Measurements from ENCODE around the gene ESRRA.

The ESRRA gene

DNA sequence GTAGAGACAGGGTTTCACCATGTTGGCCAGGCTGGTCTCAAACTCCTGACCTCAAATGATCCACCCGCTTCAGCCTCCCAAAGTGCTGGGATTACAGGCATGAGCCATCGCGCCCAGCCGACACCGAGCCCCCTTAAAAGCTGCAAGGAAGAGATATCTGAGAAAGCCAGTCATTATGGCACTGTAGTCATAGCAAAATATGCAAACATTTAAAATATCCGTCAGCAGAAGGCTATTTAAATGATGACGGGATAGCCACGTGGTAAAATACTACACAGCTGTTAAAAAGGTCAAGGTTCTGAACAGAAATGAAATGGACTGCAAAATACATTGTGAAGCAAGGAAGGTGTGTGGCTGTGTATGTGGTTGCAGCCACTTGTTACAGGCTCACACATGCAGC is 28.2 kb downstream of the ESRRA start:
- no peak for DNase-seq

DNA sequence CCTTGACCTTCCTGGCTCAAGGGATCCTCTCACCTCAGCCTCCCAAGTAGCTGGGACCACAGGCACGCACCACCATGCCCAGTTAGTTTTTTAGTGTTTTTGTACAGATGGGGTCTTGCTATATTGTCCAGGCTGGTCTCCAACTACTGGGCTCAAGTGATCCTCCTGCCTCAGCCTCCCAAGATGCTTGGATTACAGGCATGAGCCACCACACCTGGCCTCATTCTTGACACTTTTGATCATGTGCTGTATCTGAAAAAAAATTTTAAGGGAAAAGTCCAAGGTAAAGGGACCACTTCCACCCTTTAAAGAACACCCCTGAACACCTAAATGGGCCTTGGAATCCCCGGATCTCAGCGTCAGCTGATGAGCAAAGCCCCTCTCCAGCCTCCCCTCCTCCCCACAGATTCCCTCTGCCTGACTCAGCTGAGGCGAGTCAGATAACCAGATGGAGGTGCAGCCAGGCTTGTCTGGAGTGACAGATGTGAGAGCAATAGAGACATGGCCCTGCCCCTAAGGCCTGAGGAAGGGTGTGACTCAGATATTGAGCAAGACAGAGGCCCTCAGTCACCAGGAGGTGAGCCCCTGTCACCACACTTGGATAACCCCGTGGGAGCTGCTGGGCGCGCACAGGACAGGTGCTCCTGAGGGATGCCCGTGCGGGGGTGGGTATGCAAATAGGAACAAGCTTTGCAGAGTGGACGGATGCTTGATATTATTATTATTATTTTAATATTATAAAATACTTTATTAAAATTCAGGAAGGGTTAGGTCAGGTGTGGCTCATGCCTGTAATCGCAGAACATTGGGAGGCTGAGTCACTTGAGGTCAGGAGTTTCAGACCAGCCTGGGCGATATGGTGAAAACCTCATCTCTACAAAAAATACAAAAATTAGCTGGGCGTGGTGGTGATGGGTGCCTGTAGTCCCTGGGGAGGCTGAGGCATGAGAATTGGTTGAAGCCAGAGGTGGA is 29.7 kb downstream of the ESRRA start:
- DNase-seq, result no peak

- DNase-seq, result no peak
These were observed 32.4 kb downstream of the ESRRA start for GRCh38 chr11:64337538-64338249.

GRCh38 chr11:64338716-64339115 is 33.4 kb downstream of the ESRRA start:
- DNase-seq, result no peak

GRCh38 chr11:64339286-64339685 is 34.0 kb downstream of the ESRRA start:
- no peak for DNase-seq

- peak; percentile 83 for DNase-seq
These were observed 34.6 kb downstream of the ESRRA start, which contains the start of gene CCDC88B for GRCh38 chr11:64339754-64340408. Gene CCDC88B (plus strand): TSS chr11:64340204. CDS start chr11:64340267, 63 bp downstream.

DNA sequence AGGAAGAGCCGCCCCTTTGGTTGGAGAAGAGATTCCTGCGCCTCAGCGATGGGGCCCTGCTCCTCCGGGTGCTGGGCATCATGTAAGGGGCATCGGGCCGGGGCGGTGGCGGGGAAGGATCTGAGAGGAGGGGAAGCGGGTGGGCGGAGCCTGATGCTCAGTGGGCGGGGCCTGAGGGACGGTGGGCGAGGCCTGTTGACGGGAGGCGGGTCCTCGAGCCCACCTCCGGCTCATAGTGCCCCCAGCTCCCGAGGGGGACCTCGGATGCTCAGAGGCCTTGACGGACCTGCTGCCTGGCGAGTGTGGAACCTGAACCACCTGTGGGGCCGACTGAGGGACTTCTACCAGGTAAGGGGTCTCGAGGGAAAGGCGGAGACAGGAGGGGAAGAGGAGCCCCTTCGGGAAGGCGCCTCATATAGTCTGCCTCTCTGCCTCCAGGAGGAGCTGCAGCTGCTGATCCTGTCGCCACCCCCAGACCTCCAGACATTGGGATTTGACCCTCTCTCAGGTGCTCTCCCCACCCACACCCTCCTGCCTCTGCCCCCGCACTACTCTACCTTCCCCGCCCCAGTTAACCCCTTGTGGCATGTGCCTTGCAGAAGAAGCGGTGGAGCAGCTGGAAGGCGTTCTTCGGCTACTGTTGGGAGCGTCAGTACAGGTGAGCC is 35.5 kb downstream of the ESRRA start:
- peak; percentile 62 for DNase-seq

GRCh38 chr11:64341429-64341828 is 36.1 kb downstream of the ESRRA start:
- no peak for DNase-seq

GRCh38 chr11:64341851-64342791 is 36.8 kb downstream of the ESRRA start:
- peak; percentile 78 for DNase-seq

DNA sequence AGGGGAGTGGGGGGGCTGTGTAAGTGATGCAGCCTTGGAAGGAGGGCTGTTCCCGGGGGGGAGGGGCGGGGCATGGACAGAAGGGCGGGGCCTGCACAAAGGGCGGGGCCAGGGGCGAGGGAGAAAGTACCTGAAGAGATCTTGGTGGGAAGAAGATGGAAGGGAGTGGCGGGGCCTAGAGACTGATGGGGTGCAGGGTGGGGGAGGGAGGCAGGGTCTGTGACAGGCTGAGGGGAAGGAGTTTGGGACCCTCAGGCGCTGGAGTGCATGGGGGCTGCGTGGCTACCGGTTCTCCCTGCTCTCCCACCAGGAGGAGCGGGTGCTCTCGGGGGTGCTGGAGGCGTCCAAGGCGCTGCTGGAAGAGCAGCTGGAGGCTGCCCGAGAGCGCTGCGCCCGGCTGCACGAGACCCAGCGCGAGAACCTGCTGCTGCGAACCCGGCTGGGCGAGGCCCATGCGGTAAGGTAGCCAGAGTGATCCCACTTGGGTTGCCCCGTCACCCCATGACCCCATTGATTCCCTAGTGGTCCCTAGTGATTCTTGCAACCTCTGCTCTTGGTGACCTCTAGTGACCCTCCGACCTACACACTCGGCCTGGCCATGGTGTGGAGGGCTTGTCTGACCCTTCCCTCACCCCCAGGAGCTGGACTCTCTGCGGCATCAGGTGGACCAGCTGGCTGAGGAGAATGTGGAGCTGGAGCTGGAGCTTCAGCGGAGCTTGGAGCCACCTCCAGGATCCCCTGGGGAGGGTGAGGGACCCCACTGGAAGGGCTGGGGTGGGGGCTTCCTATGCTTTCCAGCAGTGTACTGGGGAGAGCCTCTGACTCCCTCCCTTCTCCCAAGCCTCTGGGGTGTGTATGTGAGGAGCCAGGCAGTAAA is 37.8 kb downstream of the ESRRA start:
- DNase-seq, result no peak

GRCh38 chr11:64343767-64344559 is 38.6 kb downstream of the ESRRA start:
- DNase-seq, result no peak

GRCh38 chr11:64344787-64345186 is 39.5 kb downstream of the ESRRA start:
- no peak for DNase-seq

GRCh38 chr11:64347193-64347867 is 42.0 kb downstream of the ESRRA start:
- no peak for DNase-seq

GRCh38 chr11:64348383-64349024 is 43.2 kb downstream of the ESRRA start:
- no peak for DNase-seq

DNA sequence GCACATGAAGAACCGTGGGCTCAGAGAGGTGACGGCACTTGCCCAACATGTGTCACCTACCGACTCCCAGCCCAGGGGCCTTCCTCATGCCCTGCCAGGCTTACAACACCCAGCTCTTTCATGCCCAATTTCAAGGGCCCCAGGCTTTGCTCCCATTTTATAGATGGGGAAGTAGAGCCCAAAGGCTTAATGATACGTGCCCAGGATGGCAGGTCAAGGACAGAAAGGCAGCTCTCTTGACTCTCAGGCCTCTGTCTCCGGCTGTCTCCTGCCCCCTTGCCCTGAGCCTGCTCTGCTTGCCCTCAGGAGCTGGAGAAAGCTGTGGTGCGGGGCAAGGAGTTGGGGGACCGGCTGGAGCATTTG is 43.7 kb downstream of the ESRRA start:
- DNase-seq, result no peak

DNA sequence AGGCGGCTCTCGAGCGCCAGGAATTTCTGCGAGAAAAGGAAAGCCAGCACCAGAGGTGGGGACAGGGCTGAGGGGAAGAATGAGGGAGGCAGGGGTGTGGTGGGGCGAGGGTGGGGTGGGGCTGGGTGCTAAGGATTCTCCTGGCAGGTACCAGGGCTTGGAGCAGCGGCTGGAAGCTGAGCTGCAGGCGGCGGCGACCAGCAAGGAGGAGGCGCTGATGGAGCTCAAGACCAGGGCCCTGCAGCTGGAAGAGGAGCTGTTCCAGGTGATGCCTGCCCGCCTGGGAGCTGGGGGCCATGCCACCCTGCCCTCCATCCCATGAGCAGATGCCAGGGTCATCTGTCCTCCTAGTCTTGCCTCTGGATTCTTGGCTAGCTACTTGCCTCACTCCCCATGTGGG is 44.1 kb downstream of the ESRRA start:
- DNase-seq, result no peak

DNA sequence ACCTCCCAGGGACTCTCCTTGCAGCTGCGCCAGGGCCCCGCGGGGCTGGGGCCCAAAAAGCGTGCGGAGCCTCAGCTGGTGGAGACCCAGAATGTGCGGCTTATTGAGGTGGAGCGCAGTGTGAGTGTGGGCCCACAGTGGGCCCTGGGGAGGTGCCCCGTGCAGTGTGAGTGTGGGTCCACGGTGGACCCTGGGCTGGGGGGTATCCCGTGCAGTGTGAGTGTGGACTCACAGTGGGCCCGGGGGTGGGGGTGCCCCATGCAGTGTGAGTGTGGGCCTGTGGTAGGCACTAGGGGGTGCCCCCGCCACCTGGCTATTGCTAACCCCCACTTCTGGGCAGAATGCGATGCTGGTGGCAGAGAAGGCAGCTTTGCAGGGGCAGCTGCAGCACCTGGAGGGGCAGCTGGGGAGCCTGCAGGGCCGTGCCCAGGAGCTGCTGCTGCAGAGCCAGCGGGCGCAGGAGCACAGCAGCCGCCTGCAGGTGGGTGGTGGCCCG is 45.9 kb downstream of the ESRRA start:
- DNase-seq, result no peak

Measured in effector CD4-positive, alpha-beta T cell (primary cell).